Progenitor cell of endocrine pancreas (in vitro differentiated cells): ENCODE measurements around the gene SLC1A5. TPM values are rescaled to one million over a fixed set of nuclear protein-coding genes. Genes with fewer than 3 reads are reported as not detected.
"Not testable (repeated sequence)": the region's sequence is repeated elsewhere in the genome, so short reads cannot be mapped to it uniquely, and the experiment has no call there.

Experiments
- DNase-seq: peaks from one replicate; pipeline ENCODE4 v3.0.0; 2021; ENCODE audit warnings: low spot score; ENCODE audit not compliant: unreplicated experiment
- H3K27ac Mint-ChIP-seq: 2 replicates; pipeline ENCODE4 v1.8.0; 2021; ENCODE audit warnings: mild to moderate bottlenecking, moderate library complexity, mixed read lengths
- H3K27me3 Mint-ChIP-seq: 2 replicates; pipeline ENCODE4 v1.8.0; 2021; ENCODE audit warnings: mixed read lengths
- H3K36me3 Mint-ChIP-seq: 2 replicates; pipeline ENCODE4 v1.8.0; 2022; ENCODE audit warnings: mixed read lengths; ENCODE audit not compliant: insufficient read depth
- H3K4me1 Mint-ChIP-seq: 2 replicates; pipeline ENCODE4 v1.8.0; 2021; ENCODE audit warnings: low read depth, mixed read lengths
- H3K4me3 Mint-ChIP-seq: 2 replicates; pipeline ENCODE4 v1.8.0; 2021; ENCODE audit warnings: low read depth, mild to moderate bottlenecking, moderate library complexity, mixed read lengths
- H3K9me3 Mint-ChIP-seq: 2 replicates; pipeline ENCODE4 v1.8.0; 2021; ENCODE audit warnings: low read depth, mixed read lengths
- total RNA-seq: library from RNA; stranded (reverse); gene quantifications from 2 replicates; pipeline ENCODE4 v1.2.1, GENCODE V29; 2021
- TF ChIP-seq, protein P1 (sequence below): fragments of 200-600 bp; sonication (generic); IDR thresholded peaks from one replicate; pipeline ENCODE4 v1.5.0; 2021; ENCODE audit warnings: antibody characterized with exemption, mild to moderate bottlenecking; ENCODE audit not compliant: unreplicated experiment

SLC1A5 gene
- total RNA-seq, 1 donor from 2014 or later = 24.2 TPM

GRCh38 chr19:46783670-46784069, 4.7 kb downstream of the SLC1A5 start:
- peaks cover 1% of the 10 kb centered on the region for H3K36me3 Mint-ChIP-seq

GRCh38 chr19:46782355-46783019, 5.9 kb downstream of the SLC1A5 start:
- no peak overlapping the region for H3K27ac Mint-ChIP-seq
- TF ChIP-seq, protein P1, sequence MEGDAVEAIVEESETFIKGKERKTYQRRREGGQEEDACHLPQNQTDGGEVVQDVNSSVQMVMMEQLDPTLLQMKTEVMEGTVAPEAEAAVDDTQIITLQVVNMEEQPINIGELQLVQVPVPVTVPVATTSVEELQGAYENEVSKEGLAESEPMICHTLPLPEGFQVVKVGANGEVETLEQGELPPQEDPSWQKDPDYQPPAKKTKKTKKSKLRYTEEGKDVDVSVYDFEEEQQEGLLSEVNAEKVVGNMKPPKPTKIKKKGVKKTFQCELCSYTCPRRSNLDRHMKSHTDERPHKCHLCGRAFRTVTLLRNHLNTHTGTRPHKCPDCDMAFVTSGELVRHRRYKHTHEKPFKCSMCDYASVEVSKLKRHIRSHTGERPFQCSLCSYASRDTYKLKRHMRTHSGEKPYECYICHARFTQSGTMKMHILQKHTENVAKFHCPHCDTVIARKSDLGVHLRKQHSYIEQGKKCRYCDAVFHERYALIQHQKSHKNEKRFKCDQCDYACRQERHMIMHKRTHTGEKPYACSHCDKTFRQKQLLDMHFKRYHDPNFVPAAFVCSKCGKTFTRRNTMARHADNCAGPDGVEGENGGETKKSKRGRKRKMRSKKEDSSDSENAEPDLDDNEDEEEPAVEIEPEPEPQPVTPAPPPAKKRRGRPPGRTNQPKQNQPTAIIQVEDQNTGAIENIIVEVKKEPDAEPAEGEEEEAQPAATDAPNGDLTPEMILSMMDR = no peak
- peaks cover 7% of the 10 kb centered on the region for H3K4me1 Mint-ChIP-seq
- peaks cover 4% of the 10 kb centered on the region for H3K36me3 Mint-ChIP-seq
- no peak for DNase-seq
- peaks cover 12% of the 10 kb centered on the region for H3K27me3 Mint-ChIP-seq
- H3K4me3 Mint-ChIP-seq = no peak overlapping the region
- H3K9me3 Mint-ChIP-seq = no peaks in the 10 kb centered on the region

More at GRCh38 chr19:46783670-46784069, 4.7 kb downstream of the SLC1A5 start:
- Mint-ChIP-seq H3K27me3 (peaks cover 19% of the 10 kb centered on the region), H3K27ac (no peak overlapping the region), H3K4me3 (no peak overlapping the region), H3K4me1 (peaks cover 7% of the 10 kb centered on the region), H3K9me3 (no peaks in the 10 kb centered on the region)
- DNase-seq = no peak
- TF ChIP-seq, protein P1 = no peak

DNA sequence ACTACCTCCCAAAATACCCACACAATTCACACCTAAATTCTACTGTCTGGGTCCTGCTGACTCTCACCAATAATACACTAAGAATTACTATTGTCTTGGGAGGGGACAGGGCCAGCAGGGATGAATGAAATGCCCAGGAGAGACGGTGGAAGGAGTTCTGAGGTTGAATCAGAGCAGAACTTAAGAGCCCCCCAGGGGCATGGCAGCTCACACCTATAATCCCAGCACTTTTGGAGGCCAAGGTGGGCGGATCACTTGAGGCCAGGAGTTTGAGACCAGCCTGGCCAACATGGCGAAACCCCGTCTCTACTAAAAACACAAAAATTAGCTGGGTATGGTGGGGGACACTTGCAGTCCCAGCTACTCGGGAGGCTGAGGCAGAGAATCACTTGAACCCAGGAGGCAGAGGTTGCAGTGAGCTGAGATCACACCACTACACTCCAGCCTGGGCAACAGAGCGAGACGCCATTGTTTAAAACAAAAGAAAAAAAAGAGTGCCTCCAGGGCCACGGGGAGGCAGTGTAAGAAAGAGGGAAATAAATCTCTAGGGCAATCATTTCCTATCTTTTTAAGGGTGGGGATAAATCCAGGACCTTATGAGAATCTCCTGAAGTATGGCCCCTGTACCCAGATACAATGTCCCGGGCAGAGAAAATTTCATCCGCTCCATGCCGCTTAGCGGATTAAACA, 10.3 kb downstream of the SLC1A5 start:
- H3K27ac Mint-ChIP-seq = not testable (repeated sequence)
- peaks cover 12% of the 10 kb centered on the region for H3K36me3 Mint-ChIP-seq

DNA sequence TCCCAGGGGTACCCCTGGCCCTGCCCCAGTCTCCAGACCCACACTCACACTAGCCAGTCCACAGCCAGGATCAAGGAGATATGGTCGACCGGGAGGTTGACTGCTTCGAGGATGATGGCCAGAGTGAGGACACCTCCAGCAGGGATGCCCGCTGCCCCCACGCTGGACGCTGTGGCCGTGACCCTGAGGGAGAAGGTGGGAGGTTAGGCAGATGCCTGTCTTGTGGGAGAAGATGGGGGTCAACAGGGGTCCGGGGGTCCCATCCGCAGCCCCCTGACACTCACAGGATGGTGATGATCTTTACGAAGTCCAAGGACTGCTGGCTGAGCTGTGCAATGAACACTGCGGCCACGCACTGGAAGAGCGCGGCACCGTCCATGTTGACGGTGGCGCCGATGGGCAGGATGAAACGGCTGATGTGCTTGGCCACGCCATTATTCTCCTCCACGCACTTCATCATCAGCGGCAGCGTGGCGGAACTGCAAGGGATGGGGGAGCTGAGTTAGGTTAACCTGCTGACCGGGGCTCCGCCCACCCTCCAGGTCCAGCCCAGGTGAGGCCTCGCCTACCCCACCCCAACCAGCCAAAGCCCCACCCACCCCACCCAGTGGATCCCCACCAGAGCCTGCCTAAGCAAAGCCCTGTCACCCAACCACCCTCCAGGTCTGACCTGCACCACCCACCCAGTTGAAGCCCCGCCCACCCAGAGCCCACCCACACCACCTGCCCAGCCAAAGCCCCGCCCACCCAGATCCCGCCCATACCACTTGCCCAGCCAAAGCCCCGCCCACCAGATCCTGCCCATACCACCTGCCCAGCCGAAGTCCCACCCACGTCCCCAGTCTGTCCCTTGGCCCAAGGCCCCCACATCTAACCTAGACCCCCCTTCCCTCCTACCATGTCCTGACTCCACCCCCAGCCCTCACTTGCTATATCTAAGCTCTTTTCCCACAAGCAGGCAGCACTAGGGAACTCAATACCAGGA, 11.2 kb downstream of the SLC1A5 start:
- peaks cover 11% of the 10 kb centered on the region for H3K36me3 Mint-ChIP-seq
- no peaks in the 10 kb centered on the region for H3K27me3 Mint-ChIP-seq
- H3K4me1 Mint-ChIP-seq = no peaks in the 10 kb centered on the region
- H3K27ac Mint-ChIP-seq = no peak overlapping the region
- H3K4me3 Mint-ChIP-seq = no peak overlapping the region
- DNase-seq = no peak
- TF ChIP-seq, protein P1 = no peak
- H3K9me3 Mint-ChIP-seq = no peaks in the 10 kb centered on the region

More for the DNA sequence above, 10.3 kb downstream of the SLC1A5 start:
- not testable (repeated sequence) for H3K4me3 Mint-ChIP-seq, DNase-seq, H3K27me3 Mint-ChIP-seq, H3K9me3 Mint-ChIP-seq, H3K4me1 Mint-ChIP-seq

GRCh38 chr19:46775642-46776258, 12.6 kb downstream of the SLC1A5 start:
- Mint-ChIP-seq H3K4me3 (no peak overlapping the region), H3K27me3 (no peaks in the 10 kb centered on the region), H3K36me3 (peaks cover 11% of the 10 kb centered on the region), H3K27ac (no peak overlapping the region), H3K9me3 (no peaks in the 10 kb centered on the region), H3K4me1 (peaks cover 3% of the 10 kb centered on the region)
- DNase-seq = no peak
- TF ChIP-seq, protein P1 = no peak
